ENCODE measurements around the gene MTMR3. TPM values are rescaled to one million over a fixed set of nuclear protein-coding genes. Genes with fewer than 3 reads are reported as not detected.

MTMR3 gene
- total and polyA plus RNA-seq, 2 donors (not counting 1 experiment from before 2014, with no cell fraction given): 31.7 to 67.8 TPM

GRCh38 chr22:29954203-29954855 lies 71.4 kb downstream of the MTMR3 start:
- Histone ChIP-seq H3K4me1 (ENCODE audit: control insufficient read depth in 2 of 2, insufficient read depth in 2 of 2, low read length in 2 of 2) (no peaks in the 10 kb centered on the region), H3K79me2 (ENCODE audit: control insufficient read depth, insufficient read depth, low read length) (peaks cover 62% of the 10 kb centered on the region), H3K27ac (ENCODE audit: low read length in 2 of 2) (no peak overlapping the region), H3K36me3 (replicated peaks in 1 of 2; ENCODE audit: control extremely low read depth in 1 of 2, control insufficient read depth in 1 of 2, extremely low read depth in 1 of 2, insufficient read depth in 2 of 2, low read length in 1 of 2) (peaks cover 7 to 9% of the 10 kb centered on the region in 2 experiments), H3K9me3 (ENCODE audit: control extremely low read depth in 1 of 3, control insufficient read depth in 2 of 3, insufficient read depth in 1 of 3, low read length in 2 of 3) (no peaks in the 10 kb centered on the region), H3K9ac (ENCODE audit: low read length) (no peak overlapping the region), H3K4me2 (replicated peaks; ENCODE audit: low read depth, low read length, poor library complexity, severe bottlenecking) (no peak overlapping the region), H3K27me3 (replicated peaks in 1 of 4; ENCODE audit: control extremely low read depth in 1 of 4, control insufficient read depth in 3 of 4, insufficient read depth in 4 of 4, low read length in 3 of 4) (no peaks in the 10 kb centered on the region), H4K20me1 (ENCODE audit: control insufficient read depth, insufficient read depth, low read length, poor library complexity, severe bottlenecking) (peaks cover 71% of the 10 kb centered on the region), H2AFZ (ENCODE audit: insufficient read depth, low read depth, low read length, poor library complexity, severe bottlenecking) (no peak overlapping the region), H3K4me3 (ENCODE audit: control extremely low read depth in 1 of 5, extremely low read depth in 1 of 5, insufficient read depth in 1 of 5, low read depth in 2 of 5, low read length in 4 of 5) (no peak overlapping the region)
- ATAC-seq (ENCODE audit: low read depth): no peak
- Mint-ChIP-seq H3K27me3 (no peaks in the 10 kb centered on the region), H3K4me3 (no peak overlapping the region), H3K27ac (no peak overlapping the region), H3K9me3 (ENCODE audit: insufficient read depth) (no peaks in the 10 kb centered on the region), H3K4me1 (peaks cover 25% of the 10 kb centered on the region)
- ChIA-PET POLR2A (no interaction called here), CTCF (no interaction called here)
- intact Hi-C loops (cut with micrococcal nuclease): no loop called here
- TF ChIP-seq, protein P1, sequence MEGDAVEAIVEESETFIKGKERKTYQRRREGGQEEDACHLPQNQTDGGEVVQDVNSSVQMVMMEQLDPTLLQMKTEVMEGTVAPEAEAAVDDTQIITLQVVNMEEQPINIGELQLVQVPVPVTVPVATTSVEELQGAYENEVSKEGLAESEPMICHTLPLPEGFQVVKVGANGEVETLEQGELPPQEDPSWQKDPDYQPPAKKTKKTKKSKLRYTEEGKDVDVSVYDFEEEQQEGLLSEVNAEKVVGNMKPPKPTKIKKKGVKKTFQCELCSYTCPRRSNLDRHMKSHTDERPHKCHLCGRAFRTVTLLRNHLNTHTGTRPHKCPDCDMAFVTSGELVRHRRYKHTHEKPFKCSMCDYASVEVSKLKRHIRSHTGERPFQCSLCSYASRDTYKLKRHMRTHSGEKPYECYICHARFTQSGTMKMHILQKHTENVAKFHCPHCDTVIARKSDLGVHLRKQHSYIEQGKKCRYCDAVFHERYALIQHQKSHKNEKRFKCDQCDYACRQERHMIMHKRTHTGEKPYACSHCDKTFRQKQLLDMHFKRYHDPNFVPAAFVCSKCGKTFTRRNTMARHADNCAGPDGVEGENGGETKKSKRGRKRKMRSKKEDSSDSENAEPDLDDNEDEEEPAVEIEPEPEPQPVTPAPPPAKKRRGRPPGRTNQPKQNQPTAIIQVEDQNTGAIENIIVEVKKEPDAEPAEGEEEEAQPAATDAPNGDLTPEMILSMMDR (IDR thresholded peaks at IDR 0.05): no peak
- TF ChIP-seq EZH2 (IDR thresholded peaks at IDR 0.05; ENCODE audit: borderline replicate concordance, insufficient read depth, low read depth, low read length, poor library complexity, severe bottlenecking): no peak
- WGBS (ENCODE audit: insufficient coverage): 100% methylated on average over 4 of the region's 9 CpGs
- DNase-seq: no peak

DNA sequence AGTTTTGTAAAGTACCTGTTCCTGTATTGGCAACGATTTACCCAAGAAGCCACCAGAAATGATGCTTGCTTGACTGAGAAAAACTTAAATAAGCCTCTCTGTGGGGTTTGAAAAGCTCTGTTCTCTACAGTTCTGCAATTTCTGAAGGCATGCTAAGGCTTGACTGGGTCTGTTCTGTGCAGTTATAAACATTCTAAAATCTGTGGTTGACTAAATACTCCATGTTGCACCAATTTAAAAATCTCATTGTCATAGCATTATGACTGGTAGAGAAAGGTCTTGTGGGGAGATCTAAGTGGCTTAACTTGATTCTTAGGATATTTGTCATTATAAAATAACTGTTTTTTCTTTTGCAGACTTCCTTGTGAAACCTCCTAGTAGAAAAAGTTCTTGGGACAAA lies 73.7 kb downstream of the MTMR3 start:
- Histone ChIP-seq H3K27ac (ENCODE audit: low read length in 2 of 2) (no peak overlapping the region), H3K4me3 (ENCODE audit: control extremely low read depth in 1 of 5, extremely low read depth in 1 of 5, insufficient read depth in 1 of 5, low read depth in 2 of 5, low read length in 4 of 5) (no peak overlapping the region), H3K79me2 (ENCODE audit: control insufficient read depth, insufficient read depth, low read length) (peaks cover 46% of the 10 kb centered on the region), H3K4me1 (ENCODE audit: control insufficient read depth in 2 of 2, insufficient read depth in 2 of 2, low read length in 2 of 2) (no peaks in the 10 kb centered on the region), H3K9me3 (ENCODE audit: control extremely low read depth in 1 of 3, control insufficient read depth in 2 of 3, insufficient read depth in 1 of 3, low read length in 2 of 3) (no peaks in the 10 kb centered on the region), H4K20me1 (ENCODE audit: control insufficient read depth, insufficient read depth, low read length, poor library complexity, severe bottlenecking) (peaks cover 69% of the 10 kb centered on the region), H3K36me3 (replicated peaks in 1 of 2; ENCODE audit: control extremely low read depth in 1 of 2, control insufficient read depth in 1 of 2, extremely low read depth in 1 of 2, insufficient read depth in 2 of 2, low read length in 1 of 2) (peaks cover 7 to 9% of the 10 kb centered on the region in 2 experiments), H3K9ac (ENCODE audit: low read length) (no peak overlapping the region), H3K4me2 (replicated peaks; ENCODE audit: low read depth, low read length, poor library complexity, severe bottlenecking) (no peak overlapping the region), H2AFZ (ENCODE audit: insufficient read depth, low read depth, low read length, poor library complexity, severe bottlenecking) (no peak overlapping the region), H3K27me3 (replicated peaks in 1 of 4; ENCODE audit: control extremely low read depth in 1 of 4, control insufficient read depth in 3 of 4, insufficient read depth in 4 of 4, low read length in 3 of 4) (no peaks in the 10 kb centered on the region)
- CTCF ChIA-PET: no interaction called here
- no peak for DNase-seq
- H3K4me3 Mint-ChIP-seq: no peak overlapping the region
- no peak for TF ChIP-seq EZH2 (IDR thresholded peaks at IDR 0.05; ENCODE audit: borderline replicate concordance, insufficient read depth, low read depth, low read length, poor library complexity, severe bottlenecking)
- TF ChIP-seq, protein P1 (IDR thresholded peaks at IDR 0.05): no peak
- intact Hi-C loops (cut with micrococcal nuclease): no loop called here
- POLR2A ChIA-PET: no interaction called here
- no peaks in the 10 kb centered on the region for H3K9me3 Mint-ChIP-seq (ENCODE audit: insufficient read depth)
- no peaks in the 10 kb centered on the region for H3K27me3 Mint-ChIP-seq
- H3K27ac Mint-ChIP-seq: no peak overlapping the region
- ATAC-seq (ENCODE audit: low read depth): no peak
- 100% methylated on average over 1 of the region's 1 CpG for WGBS (ENCODE audit: insufficient coverage)
- peaks cover 10% of the 10 kb centered on the region for H3K4me1 Mint-ChIP-seq
